Measurements from ENCODE around the gene B3GNT3. TPM values are rescaled to one million over a fixed set of nuclear protein-coding genes. Genes with fewer than 3 reads are reported as not detected.

B3GNT3 gene
- polyA plus RNA-seq, 3 donors: not detected

GRCh38 chr19:17811681-17812080 is 16.7 kb downstream of the B3GNT3 start:
- no peak overlapping the region for H3K27ac ChIP-seq (ENCODE audit: low read depth in 1 of 2, low read length in 2 of 2)
- H2AFZ ChIP-seq (ENCODE audit: insufficient read depth, low read depth, low read length, poor library complexity, severe bottlenecking): no peak overlapping the region
- intact Hi-C loops (cut with micrococcal nuclease): no loop called here
- no peaks in the 10 kb centered on the region for H3K9me3 ChIP-seq (replicated peaks in 1 of 2; ENCODE audit: control insufficient read depth in 1 of 2, insufficient read depth in 1 of 2, low read length in 2 of 2)
- H3K4me3 ChIP-seq (replicated peaks in 1 of 3; ENCODE audit: low read depth in 2 of 3, low read length in 3 of 3): no peak overlapping the region
- Mint-ChIP-seq H3K9me3 (peaks cover 0 to 1% (median 0%) of the 10 kb centered on the region in 7 donors), H3K36me3 (no peaks in the 10 kb centered on the region), H3K4me1 (peaks cover 8% of the 10 kb centered on the region), H3K27ac (no peak overlapping the region), H3K4me3 (no peak overlapping the region), H3K27me3 (ENCODE audit: low read depth in 3 of 3) (peaks cover 19 to 28% (median 24%) of the 10 kb centered on the region in 3 donors)
- no peaks in the 10 kb centered on the region for H4K20me1 ChIP-seq (ENCODE audit: insufficient read depth, low read length)
- no peak for DNase-seq
- H3K27me3 ChIP-seq (ENCODE audit: control insufficient read depth in 2 of 2, insufficient read depth in 2 of 2, low read length in 2 of 2): peaks cover 0 to 14% of the 10 kb centered on the region in 2 donors
- H3K9ac ChIP-seq (ENCODE audit: insufficient read depth, low read length, poor library complexity, severe bottlenecking): no peak overlapping the region
- no peaks in the 10 kb centered on the region for H3K79me2 ChIP-seq (ENCODE audit: insufficient read depth, low read length)
- no peaks in the 10 kb centered on the region for H3K36me3 ChIP-seq (replicated peaks in 1 of 2; ENCODE audit: control insufficient read depth in 1 of 2, insufficient read depth in 2 of 2, low read length in 2 of 2)
- WGBS (ENCODE audit: insufficient coverage): 97% methylated on average over 7 of the region's 20 CpGs
- no peak overlapping the region for H3K4me2 ChIP-seq (replicated peaks; ENCODE audit: extremely low read depth, low read length, poor library complexity, severe bottlenecking)
- no peak for TF ChIP-seq CTCF (IDR thresholded peaks at IDR 0.05)
- peaks cover 0 to 5% of the 10 kb centered on the region in 2 donors for H3K4me1 ChIP-seq (ENCODE audit: control insufficient read depth in 1 of 2, insufficient read depth in 2 of 2, low read length in 2 of 2)

- 96% methylated on average over 3 of the region's 5 CpGs for WGBS (ENCODE audit: insufficient coverage)
- peak overlapping the region in 1 of 7 donors; percentile 43 for H3K27ac Mint-ChIP-seq
- TF ChIP-seq CTCF (IDR thresholded peaks at IDR 0.05): no peak
These were observed 17.2 kb downstream of the B3GNT3 start for GRCh38 chr19:17812099-17812498.

More at GRCh38 chr19:17812099-17812498, 17.2 kb downstream of the B3GNT3 start:
- no peak overlapping the region for H3K27ac ChIP-seq (ENCODE audit: low read depth in 1 of 2, low read length in 2 of 2)
- no peak overlapping the region for H2AFZ ChIP-seq (ENCODE audit: insufficient read depth, low read depth, low read length, poor library complexity, severe bottlenecking)
- H3K9ac ChIP-seq (ENCODE audit: insufficient read depth, low read length, poor library complexity, severe bottlenecking): no peak overlapping the region
- intact Hi-C loops (cut with micrococcal nuclease): no loop called here
- H3K9me3 ChIP-seq (replicated peaks in 1 of 2; ENCODE audit: control insufficient read depth in 1 of 2, insufficient read depth in 1 of 2, low read length in 2 of 2): no peaks in the 10 kb centered on the region
- no peaks in the 10 kb centered on the region for H3K36me3 ChIP-seq (replicated peaks in 1 of 2; ENCODE audit: control insufficient read depth in 1 of 2, insufficient read depth in 2 of 2, low read length in 2 of 2)
- no peaks in the 10 kb centered on the region for H3K79me2 ChIP-seq (ENCODE audit: insufficient read depth, low read length)
- Mint-ChIP-seq H3K4me1 (peaks cover 7% of the 10 kb centered on the region), H3K36me3 (no peaks in the 10 kb centered on the region), H3K4me3 (no peak overlapping the region), H3K9me3 (peaks cover 0 to 1% (median 0%) of the 10 kb centered on the region in 7 donors), H3K27me3 (ENCODE audit: low read depth in 3 of 3) (peaks cover 18 to 29% (median 21%) of the 10 kb centered on the region in 3 donors)
- no peak for DNase-seq
- no peak overlapping the region for H3K4me2 ChIP-seq (replicated peaks; ENCODE audit: extremely low read depth, low read length, poor library complexity, severe bottlenecking)
- no peak overlapping the region for H3K4me3 ChIP-seq (replicated peaks in 1 of 3; ENCODE audit: low read depth in 2 of 3, low read length in 3 of 3)
- peaks cover 0 to 5% of the 10 kb centered on the region in 2 donors for H3K4me1 ChIP-seq (ENCODE audit: control insufficient read depth in 1 of 2, insufficient read depth in 2 of 2, low read length in 2 of 2)
- peaks cover 0 to 14% of the 10 kb centered on the region in 2 donors for H3K27me3 ChIP-seq (ENCODE audit: control insufficient read depth in 2 of 2, insufficient read depth in 2 of 2, low read length in 2 of 2)
- H4K20me1 ChIP-seq (ENCODE audit: insufficient read depth, low read length): no peaks in the 10 kb centered on the region
